Stimulated activated CD4-positive, alpha-beta T cell treated with anti-CD3 and anti-CD28 coated beads, Interleukin-12 subunit alpha, Interleukin-12 subunit beta, amount 100 ng/mL, for 48 hours (primary cell): ENCODE measurements around the gene TPI1.
"Not testable (repeated sequence)": the region's sequence is repeated elsewhere in the genome, so short reads cannot be mapped to it uniquely, and the experiment has no call there.

Experiments
- DNase-seq, 3 donors: peaks; one replicate each; pipeline ENCODE4 v3.0.0-alpha.2; 2020; ENCODE audit warnings: low read depth in 2 of 3, low spot score in 1 of 3

TPI1 gene

GRCh38 chr12:6890789-6891645, 23.7 kb downstream of the TPI1 start:
- DNase-seq, result peak; percentile 97 to 100 (median 98)

GRCh38 chr12:6891646-6892001, 24.3 kb downstream of the TPI1 start:
- no peak for DNase-seq

- not testable (repeated sequence) for DNase-seq
These were observed 25.4 kb downstream of the TPI1 start for GRCh38 chr12:6892683-6893082.

- DNase-seq, result no peak
These were observed 27.0 kb downstream of the TPI1 start for GRCh38 chr12:6894321-6894720.

GRCh38 chr12:6896846-6897435, 29.6 kb downstream of the TPI1 start:
- no peak for DNase-seq

GRCh38 chr12:6899427-6899826, 32.1 kb downstream of the TPI1 start:
- DNase-seq, result no peak

GRCh38 chr12:6899837-6900519, 32.6 kb downstream of the TPI1 start:
- no peak for DNase-seq

GRCh38 chr12:6902448-6902847, 35.1 kb downstream of the TPI1 start:
- DNase-seq, result no peak

GRCh38 chr12:6903722-6904121, 36.4 kb downstream of the TPI1 start:
- no peak for DNase-seq

- peak; percentile 96 to 98 (median 98) for DNase-seq
These were observed 37.2 kb downstream of the TPI1 start, which contains the start of gene LRRC23 for GRCh38 chr12:6904280-6905276. TSS of gene LRRC23 (plus strand) at chr12:6904822. CDS start at chr12:6905634, 812 bp downstream.

- no peak for DNase-seq
These were observed 38.2 kb downstream of the TPI1 start for GRCh38 chr12:6905414-6906040.

- DNase-seq, result not testable (repeated sequence)
These were observed 40.8 kb downstream of the TPI1 start for GRCh38 chr12:6908141-6908540.

GRCh38 chr12:6909421-6910145, 42.3 kb downstream of the TPI1 start:
- no peak for DNase-seq

GRCh38 chr12:6912164-6912935, 45.0 kb downstream of the TPI1 start:
- no peak for DNase-seq

GRCh38 chr12:6914246-6914946, 47.1 kb downstream of the TPI1 start, which contains the start of gene ENO2:
TSS of gene ENO2 (plus strand) at chr12:6914580. CDS start at chr12:6915833, 1,253 bp downstream.
- DNase-seq, result peak; percentile 63 to 76 (median 70)

- DNase-seq, result no peak
These were observed 47.8 kb downstream of the TPI1 start for GRCh38 chr12:6914947-6915788.

- no peak for DNase-seq
These were observed 48.5 kb downstream of the TPI1 start for GRCh38 chr12:6915789-6916285.
